ENCODE data around the gene KAZN. TPM values are rescaled to one million over a fixed set of nuclear protein-coding genes. Genes with fewer than 3 reads are reported as not detected.

Gene KAZN
- total RNA-seq, 4 donors from 2014 or later, result 0.77 to 12.3 (median 4.9) TPM

DNA sequence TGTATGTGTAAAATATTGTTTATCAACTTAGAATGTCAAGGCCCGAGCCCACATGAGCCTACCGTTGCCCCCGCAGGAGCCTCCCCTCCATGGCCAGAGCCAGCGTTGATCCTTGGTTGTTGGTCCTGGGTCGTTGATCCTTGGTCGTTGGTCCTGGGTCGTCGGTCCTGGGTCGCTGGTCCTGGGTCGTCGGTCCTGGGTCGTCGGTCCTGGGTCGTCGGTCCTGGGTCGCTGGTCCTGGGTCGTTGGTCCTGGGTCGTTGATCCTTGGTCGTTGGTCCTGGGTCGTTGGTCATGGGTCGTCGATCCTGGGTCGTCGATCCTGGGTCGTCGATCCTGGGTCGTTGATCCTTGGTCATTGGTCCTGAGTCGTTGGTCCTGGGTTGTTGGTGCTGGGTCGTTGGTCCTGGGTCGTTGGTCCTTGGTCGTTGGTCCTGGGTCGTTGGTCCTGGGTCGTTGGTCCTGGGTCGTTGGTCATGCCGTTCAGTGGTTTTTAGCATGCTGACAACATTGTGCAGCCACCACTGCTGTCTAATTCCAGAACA lies 450.0 kb downstream of the KAZN start:
- TF ChIP-seq POLR2A (IDR thresholded peaks at IDR 0.05), result no peak
- TF ChIP-seq, protein P1, sequence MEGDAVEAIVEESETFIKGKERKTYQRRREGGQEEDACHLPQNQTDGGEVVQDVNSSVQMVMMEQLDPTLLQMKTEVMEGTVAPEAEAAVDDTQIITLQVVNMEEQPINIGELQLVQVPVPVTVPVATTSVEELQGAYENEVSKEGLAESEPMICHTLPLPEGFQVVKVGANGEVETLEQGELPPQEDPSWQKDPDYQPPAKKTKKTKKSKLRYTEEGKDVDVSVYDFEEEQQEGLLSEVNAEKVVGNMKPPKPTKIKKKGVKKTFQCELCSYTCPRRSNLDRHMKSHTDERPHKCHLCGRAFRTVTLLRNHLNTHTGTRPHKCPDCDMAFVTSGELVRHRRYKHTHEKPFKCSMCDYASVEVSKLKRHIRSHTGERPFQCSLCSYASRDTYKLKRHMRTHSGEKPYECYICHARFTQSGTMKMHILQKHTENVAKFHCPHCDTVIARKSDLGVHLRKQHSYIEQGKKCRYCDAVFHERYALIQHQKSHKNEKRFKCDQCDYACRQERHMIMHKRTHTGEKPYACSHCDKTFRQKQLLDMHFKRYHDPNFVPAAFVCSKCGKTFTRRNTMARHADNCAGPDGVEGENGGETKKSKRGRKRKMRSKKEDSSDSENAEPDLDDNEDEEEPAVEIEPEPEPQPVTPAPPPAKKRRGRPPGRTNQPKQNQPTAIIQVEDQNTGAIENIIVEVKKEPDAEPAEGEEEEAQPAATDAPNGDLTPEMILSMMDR (IDR thresholded peaks at IDR 0.05), result no peak
- intact Hi-C loops (cut with DNase I; ENCODE audit: low total_unique reads), result no loop called here
- no peaks in the 10 kb centered on the region for H3K9me3 ChIP-seq
- no peak for DNase-seq
- no peak overlapping the region for H3K27ac ChIP-seq
- no peaks in the 10 kb centered on the region for H3K4me1 ChIP-seq
- H3K4me3 ChIP-seq, result no peak overlapping the region
- H3K27me3 ChIP-seq, result no peaks in the 10 kb centered on the region
- no peaks in the 10 kb centered on the region for H3K36me3 ChIP-seq

GRCh38 chr1:15049067-15049466 lies 450.6 kb downstream of the KAZN start:
- no peaks in the 10 kb centered on the region for H3K4me1 ChIP-seq
- intact Hi-C loops (cut with DNase I; ENCODE audit: low total_unique reads), result no loop called here

DNA sequence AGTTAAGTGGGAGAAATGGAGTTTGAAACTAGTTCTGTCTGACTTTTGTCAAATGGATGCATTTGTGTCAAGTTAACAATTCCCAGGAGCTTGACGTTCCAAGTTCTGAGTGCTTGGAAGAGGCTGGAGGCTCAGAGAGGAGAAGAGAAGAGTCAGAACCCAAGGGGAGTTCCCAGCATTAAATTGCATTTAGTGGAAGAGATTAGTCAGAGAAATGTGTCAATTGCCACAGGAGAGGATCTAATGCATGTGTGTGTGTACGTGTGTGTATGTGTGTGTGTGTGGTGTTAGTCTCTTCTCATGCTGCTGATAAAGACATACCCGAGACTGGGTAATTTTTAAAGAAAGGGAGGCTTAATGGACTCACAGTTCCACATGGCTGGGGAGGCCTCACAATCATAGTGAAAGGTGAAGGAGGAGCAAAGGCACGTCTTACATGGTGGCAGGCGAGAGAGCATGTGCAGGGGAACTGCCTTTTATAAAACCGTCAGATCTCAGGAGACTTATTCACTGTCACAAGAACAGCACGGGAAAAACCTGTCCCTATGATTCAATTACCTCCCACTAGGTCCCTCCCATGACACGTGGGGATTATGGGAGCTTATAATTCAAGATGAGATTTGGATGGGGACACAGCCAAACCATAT lies 453.5 kb downstream of the KAZN start:
- Histone ChIP-seq H3K4me1 (no peaks in the 10 kb centered on the region), H3K27me3 (no peaks in the 10 kb centered on the region), H3K27ac (no peak overlapping the region), H3K4me3 (no peak overlapping the region), H3K36me3 (no peaks in the 10 kb centered on the region), H3K9me3 (no peaks in the 10 kb centered on the region)
- intact Hi-C loops (cut with DNase I; ENCODE audit: low total_unique reads), result no loop called here
- no peak for DNase-seq
- TF ChIP-seq, protein P1 (IDR thresholded peaks at IDR 0.05), result no peak
- TF ChIP-seq POLR2A (IDR thresholded peaks at IDR 0.05), result no peak

More at GRCh38 chr1:15049067-15049466, 450.6 kb downstream of the KAZN start:
- Histone ChIP-seq H3K27me3 (no peaks in the 10 kb centered on the region), H3K4me3 (no peak overlapping the region), H3K36me3 (no peaks in the 10 kb centered on the region), H3K27ac (no peak overlapping the region), H3K9me3 (no peaks in the 10 kb centered on the region)
- no peak for DNase-seq
- TF ChIP-seq, protein P1 (IDR thresholded peaks at IDR 0.05), result no peak
- TF ChIP-seq POLR2A (IDR thresholded peaks at IDR 0.05), result no peak

DNA sequence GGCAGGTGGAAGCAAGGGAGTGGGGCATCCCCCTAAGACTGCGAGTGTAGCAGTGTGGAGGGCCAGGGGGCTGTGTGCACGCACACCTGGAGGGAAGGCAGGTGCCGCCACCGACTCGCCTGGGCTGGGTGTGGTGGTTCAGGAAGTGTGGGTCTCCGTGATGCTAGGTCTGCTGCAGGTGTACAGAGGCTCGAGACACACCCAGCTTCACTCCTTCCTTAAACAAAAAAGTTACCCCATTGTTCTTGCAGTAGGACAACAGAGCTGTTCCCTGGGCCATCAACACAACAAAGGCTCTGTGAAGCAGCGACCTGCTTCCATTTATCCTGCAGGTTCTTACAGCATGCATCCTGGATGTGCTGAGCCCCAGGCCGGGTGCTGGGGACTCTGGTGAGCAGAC lies 454.7 kb downstream of the KAZN start:
- H3K27me3 ChIP-seq, result no peaks in the 10 kb centered on the region
- intact Hi-C loops (cut with DNase I; ENCODE audit: low total_unique reads), result no loop called here
- H3K36me3 ChIP-seq, result no peaks in the 10 kb centered on the region
- no peaks in the 10 kb centered on the region for H3K4me1 ChIP-seq
- H3K27ac ChIP-seq, result no peak overlapping the region
- no peak for DNase-seq
- no peaks in the 10 kb centered on the region for H3K9me3 ChIP-seq
- TF ChIP-seq, protein P1 (IDR thresholded peaks at IDR 0.05), result no peak
- no peak for TF ChIP-seq POLR2A (IDR thresholded peaks at IDR 0.05)
- no peak overlapping the region for H3K4me3 ChIP-seq

GRCh38 chr1:15055736-15056415 lies 457.4 kb downstream of the KAZN start:
- H3K9me3 ChIP-seq, result no peaks in the 10 kb centered on the region
- H3K27me3 ChIP-seq, result no peaks in the 10 kb centered on the region
- no peak overlapping the region for H3K4me3 ChIP-seq
- TF ChIP-seq, protein P1 (IDR thresholded peaks at IDR 0.05), result no peak
- no peak for TF ChIP-seq POLR2A (IDR thresholded peaks at IDR 0.05)
- no peaks in the 10 kb centered on the region for H3K4me1 ChIP-seq
- no peak overlapping the region for H3K27ac ChIP-seq
- H3K36me3 ChIP-seq, result no peaks in the 10 kb centered on the region
- no peak for DNase-seq
- intact Hi-C loops (cut with DNase I; ENCODE audit: low total_unique reads), result no loop called here
